ENCODE data around the gene TENM4.
"Not testable (repeated sequence)": the region's sequence is repeated elsewhere in the genome, so short reads cannot be mapped to it uniquely, and the experiment has no call there.

The TENM4 gene

DNA sequence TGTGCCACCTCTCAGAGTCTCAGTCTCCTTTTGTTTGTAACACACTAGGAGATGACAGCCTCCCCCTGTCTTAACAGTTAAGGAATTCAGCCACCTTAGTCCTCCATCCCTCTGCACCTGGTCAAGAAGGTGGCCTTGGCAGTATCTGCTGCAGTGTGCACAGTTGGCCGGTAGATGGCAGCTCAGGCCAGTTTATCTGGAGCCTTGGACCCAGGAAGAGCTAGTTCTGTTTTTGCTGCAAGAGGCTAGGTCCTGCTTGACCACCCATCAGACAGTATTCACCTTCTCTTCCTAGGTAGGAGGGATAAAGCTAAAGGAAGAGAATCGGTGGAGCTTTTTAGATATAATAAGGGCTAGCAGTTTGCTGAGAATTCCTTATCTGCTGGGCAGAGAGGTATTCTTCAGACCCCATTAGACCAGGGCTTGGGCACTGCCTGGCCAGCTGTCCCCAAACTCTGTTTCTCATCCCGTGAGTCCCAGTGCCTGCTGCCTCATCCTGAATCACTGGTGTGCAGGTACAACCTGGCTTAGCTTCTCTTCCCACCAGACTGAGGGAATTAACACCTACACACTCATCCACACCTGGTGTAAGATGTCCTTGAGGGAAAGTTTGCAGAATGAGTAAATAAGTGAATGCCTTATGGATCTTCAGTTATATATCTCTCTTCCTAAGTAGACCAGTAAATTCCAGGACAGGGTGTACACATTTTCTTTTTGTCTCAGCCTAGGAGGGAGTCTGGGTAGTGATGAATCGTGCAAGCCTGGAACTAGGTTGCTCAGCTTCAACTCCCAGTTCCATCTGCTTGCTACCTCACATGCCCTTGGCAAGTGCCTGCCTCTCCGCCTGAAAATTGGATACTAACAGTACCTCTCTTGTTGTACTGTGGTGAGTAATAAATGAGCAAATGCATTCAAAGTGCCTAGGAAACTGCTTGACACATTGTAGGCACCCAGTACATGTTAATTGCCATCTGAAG, 795.3 kb downstream of the TENM4 start:
- DNase-seq, result peak; percentile 80

DNA sequence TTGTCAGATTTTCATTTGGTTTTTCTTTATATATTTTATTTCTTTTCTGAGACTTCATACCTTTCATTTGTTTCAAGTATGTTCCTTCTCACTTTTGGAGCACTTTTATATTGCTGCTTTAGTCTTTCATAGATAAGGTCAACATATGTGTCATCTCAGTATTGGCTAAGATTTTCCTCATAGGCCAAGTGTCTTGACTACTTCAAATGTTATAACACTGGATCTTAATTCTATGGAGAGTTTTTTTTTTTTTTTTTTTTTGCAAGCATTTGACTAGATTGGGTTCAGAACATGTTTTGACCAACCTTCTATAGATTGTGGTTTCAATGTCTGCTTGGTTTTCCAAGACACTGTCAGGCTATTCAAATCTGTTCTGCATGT, 797.2 kb downstream of the TENM4 start:
- no peak for DNase-seq

DNA sequence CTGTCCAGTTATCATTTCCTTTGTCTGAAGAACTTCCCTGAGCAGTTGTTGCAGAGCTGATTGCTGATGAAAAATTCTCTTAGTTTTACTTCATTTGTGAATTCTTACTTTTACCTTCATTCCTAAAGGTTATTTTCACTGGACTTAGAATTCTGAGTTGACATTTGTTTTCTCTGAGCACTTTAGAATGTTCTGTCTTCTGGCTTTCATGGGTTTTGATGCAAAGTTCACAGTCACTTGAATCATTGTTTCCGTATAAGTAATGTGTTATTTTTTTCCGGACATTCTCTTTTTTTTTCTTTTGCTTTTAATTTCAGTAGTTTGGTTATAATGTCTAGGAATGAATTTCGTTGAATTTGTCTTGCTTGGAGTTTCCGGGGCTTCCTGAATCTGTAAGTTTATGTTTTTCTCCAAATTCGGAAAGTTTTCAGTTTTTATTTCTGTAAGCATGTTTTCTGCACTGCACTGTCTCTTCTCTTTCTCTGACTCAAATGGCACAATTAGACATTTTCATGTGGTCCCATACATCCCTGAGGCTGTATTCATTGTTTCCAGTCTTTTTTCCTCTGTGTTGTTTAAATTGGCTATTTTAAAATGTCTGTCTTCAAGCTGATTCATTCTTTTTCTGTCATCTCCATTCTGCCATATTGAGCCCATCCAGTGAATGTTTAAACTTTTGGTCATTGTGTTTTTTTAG, 797.7 kb downstream of the TENM4 start:
- no peak for DNase-seq

DNA sequence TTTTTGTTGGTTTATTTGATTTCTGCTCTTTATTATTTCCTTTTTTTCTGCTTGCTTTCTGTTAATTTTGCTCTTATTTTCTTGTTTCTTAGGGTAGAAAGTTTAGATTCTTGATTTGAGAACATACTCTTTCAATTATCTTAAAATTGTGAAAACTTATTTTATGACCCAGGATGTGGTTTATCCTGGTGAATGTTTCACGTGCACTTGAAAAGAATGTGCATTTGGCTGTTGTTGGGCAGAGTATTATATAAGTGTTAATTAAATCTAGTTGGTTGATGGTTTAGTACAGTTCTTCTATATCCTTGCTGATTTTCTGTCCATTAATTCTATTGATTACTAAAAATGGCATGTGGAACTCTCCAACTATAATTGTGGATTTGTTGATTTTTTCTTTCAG, 799.3 kb downstream of the TENM4 start:
- no peak for DNase-seq

DNA sequence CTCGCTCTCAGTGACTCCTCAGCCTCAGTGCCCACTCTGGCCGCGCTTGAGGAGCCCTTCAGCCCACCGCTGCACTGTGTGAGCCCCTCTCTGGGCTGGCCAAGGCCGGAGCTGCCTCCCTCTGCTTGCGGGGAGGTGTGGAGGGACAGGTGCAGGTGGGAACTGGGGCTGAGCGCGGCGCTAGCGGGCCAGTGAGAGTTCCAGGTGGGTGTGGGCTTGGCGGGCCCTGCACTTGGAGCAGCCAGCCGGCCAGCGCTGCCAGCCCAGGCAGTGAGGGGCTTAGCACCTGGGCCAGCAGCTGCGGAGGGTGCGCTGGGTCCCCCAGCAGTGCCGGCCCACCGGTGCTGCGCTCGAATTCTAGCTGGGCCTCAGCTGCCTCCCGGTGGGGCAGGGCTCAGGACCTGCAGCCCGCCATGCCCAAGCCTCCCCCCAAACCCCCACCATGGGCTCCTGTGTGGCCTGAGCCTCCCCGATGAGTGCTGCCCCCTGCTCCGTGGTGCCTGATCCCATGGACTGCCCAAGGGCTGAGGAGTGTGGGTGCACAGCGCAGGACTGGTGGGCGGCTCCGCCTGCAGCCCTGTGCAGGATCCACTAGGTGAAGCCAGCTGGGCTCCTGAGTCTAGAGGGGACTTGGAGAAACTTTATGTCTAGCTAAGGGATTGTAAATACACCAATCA, 802.0 kb downstream of the TENM4 start:
- DNase-seq, result no peak

DNA sequence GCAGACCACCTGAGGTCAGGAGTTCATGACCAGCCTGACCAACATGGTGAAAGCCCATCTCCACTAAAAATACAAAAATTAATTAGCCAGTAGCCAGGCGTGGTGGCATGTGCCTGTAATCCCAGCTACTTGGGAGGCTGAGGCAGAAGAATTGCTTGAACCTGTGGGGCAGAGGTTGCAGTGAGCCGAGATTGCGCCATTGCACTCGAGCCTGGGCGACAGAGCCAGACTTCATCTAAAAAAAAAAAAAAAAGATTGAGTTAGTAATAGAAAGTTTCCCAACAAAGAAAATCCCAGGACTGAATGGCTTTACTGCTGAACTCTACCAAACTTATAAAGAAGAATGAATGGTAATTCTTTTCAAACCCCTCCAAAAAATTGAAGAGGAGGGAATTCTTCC, 803.3 kb downstream of the TENM4 start:
- DNase-seq, result not testable (repeated sequence)

DNA sequence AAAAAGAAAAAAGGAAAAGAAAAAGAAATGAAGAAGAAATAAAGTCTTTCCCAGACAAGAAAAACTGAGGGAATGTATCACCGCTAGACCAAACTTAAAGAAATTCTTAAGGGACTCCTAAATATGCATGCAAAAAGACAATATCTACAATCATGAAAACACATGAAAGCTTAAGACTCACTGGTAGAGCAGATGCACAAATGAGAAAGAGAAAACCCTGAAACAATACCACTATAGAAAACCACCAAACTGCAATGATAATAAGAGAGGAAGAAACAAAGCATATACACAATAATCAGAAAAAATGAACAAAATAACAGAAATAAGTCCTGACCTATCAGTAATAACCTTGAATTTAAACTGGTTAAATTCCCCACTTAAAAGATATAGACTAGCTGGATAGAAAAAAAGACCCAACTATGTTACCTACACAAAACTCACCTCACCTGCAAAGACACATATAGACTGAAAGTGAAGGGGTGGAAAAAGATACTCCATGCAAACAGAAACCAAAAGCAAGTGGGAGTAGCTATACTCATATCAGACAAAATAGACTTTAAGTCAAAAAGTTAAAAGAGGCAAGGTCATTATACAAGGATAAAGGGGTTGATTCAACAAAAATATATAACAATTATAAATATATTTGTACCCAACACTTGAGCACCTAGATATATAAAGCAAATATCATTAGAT, 804.9 kb downstream of the TENM4 start:
- DNase-seq, result no peak

DNA sequence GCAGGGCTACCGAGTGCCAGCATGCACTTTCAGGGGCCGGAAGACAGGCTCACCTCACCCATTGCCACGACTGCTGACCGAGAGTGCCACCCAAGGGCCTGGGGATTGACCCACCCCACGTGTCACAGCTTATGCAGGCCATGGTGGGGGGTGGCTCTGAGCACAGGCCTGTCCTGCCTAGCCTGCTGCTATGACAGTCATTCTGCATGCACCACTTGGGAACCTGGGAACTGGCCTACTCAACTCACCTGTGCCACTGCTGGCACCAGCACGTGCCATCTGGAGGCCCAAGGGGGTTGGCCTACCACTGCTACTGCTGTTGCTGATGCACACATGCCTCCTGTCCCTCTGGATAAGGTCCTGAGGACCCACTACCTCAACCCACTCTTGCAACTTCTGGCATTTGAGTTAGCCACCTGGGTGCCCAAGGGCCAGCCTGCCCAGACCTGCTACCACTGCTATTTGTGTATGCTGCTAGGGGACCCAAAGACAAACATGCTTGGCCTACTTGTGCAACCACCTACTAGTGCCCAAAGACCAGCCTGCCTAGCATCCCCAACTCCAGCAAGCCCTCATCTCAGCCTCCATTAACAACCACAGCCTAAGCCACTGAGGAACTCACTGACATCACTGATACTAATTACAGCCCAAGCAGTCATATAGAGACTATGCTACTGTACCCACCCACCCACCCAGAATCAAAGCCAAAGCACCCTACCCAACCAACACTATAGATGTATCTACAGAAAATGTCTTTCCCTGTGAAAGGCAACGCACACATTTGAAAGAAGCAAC, 807.1 kb downstream of the TENM4 start:
- DNase-seq, result no peak

DNA sequence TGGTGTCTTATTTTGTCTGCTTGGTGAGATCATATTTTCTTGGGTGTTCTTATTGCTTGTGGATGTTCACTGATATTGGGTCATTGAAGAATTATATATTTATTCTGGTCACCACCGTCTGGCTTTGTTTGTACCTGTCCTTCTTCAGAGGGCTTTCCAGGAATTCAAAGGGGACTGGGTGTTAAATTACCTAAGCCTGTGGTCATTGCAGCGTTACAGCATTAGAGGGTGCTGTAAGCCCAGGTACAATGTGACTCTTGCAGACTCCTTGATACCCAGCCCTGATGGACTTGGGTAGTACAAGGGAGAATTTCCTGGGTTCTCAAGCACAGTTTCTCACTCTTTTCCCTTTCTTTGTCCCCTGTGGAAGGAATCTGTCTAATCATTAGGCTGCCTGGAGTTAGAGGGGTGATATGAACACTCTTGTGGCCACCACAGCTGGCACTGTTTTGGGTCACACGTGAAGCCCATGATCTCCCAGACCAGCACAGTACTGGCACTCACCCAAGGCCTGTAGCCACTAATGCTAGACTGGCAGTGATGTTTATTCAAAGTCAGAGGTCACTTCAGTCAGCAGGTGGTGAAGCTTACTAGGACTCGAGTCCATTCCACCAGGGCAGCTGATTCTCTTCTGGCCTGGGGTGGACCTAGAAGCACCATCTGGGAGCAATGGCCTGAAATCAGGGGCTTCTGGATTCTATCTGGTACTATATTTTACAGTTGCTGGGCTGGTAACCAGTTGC, 810.1 kb downstream of the TENM4 start:
- DNase-seq, result no peak

DNA sequence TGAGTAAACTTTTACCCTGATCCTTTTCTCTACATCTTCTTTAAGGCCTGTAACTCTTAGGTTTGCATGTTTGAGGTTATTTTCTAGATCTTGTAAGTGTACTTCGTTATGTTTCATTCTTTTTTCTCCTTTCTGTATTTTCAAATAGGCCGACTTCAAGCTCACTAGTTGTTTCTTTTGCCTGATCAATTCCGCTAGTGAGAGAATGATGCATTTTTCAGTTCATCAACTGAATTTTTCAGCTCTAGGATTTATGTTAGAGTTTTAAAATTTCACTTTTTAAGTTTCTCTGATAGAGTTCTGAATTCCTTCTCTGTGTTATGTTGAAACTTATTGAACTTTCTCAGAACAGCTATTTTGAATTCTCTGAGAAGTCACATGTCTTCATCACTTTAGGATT, 810.7 kb downstream of the TENM4 start:
- DNase-seq, result no peak

DNA sequence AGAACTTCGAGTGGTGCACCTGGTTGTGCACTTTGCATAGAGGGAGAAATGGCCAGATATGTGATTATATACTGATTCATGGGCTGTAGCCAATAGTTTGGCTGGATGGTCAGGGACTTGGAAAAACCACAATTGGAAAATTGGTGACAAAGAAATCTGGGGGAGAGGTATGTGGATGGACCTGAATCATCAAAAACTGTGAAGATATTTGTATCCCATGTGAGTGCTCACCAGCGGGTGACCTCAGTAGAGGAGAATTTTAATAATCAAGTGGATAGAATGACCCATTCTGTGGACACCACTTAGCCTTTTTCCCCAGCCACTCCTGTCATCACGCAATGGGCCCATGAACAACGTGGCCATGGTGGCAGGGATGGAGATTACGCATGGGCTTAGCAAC, 818.2 kb downstream of the TENM4 start:
- no peak for DNase-seq

DNA sequence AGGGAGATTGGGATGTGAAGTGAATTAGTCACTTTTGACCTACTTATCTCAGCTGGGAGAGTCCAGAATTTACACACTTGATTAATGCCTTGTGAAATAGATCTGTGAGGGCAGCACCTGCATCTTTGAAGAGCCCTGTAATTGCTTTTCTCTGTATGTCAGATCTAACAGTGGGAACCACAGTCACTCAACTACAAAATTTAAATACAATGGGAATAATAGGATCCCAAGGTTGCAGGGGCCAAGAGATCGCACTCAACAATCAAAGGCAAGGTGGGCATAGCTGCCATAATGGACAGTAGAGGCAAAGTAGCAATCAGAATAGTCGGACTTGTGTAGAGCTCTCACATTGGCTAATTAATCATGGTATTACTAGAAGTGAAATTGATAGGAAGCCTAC, 820.7 kb downstream of the TENM4 start:
- DNase-seq, result no peak

DNA sequence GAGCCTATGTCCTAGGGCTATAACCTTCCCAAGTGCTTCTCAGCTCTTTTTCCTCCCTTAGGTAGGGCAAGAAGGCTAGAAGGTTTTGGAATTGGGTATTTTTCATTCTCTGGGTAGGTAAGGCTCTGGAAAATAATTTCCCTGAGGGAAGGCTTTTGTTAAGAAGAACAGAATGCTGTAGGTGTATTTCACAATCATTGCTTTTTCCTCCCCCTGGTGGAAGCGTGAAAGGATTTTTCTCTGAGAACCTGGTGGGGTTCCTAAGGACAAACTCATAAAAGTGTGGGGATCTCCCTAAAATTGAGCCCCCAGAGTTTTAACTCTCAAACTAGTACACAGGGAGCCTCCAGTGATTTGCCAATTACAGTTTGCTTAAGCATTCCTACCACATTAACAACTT, 825.1 kb downstream of the TENM4 start:
- no peak for DNase-seq

DNA sequence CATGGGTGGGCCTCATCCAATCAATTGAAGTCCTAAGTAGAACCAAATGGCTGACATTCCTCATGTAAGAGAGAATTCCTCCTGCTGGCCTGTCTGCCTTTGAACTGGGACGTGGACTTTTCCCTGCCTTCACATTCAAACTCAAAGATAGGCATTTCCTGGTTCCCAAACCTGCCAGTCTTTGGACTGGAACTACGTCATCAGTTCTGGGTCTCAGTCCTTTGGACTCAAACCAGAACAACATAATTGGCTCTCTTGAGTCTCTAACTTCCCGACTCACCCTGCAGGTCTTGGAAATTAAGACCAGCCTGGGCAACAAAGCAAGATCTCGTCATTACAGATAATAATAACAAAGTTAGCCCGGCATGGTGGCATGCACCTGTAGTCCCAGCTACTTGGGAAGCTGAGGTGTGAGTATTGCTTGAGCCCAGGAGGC, 827.4 kb downstream of the TENM4 start:
- DNase-seq, result no peak

DNA sequence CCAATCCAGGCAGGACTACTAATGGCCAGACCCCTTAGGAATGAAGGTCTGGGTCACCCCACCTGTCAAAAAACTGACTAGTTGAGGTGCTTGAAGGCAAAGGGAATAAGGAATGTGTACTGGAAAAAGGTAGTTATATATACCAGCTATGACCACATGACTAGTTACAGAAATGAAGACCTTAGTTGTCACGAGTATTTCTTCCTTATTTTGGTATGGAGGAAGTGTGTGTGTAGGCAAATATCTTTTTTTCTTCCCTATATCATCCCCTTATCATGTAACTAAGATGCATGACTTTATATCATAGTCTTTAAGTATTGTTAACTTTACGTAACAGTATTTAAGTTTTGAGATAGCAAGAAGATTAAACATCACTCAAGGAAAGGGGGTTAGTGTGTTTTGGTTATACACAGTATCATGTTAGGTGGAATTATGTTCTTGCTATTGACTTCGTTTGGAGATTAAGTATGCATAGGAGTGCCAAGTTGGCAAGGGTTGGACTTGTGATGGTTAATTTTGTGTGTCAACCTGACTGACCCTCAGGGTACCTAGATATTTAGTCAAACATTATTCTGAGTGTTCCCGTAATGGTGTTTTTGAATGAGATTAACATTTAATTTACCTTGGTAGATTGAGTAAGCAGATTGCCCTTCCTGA, 828.0 kb downstream of the TENM4 start:
- DNase-seq, result no peak

DNA sequence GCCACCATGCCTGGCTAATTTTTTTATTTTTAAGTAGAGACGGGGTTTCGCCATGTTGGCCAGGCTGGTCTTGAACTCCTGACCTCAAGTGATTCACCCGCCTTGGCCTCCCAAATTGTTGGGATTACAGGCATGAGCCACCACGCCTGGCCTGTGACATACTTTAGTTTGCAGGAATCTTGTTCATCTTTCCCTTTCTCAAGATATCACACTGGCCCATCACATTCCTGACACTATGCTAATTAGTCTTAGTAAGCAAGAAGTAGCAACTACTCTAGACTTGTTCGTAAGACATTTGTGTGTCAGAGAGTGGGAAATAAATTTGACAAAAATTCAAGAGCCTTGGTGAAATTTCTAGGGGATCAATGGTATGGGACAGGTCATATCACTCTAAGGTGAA, 831.5 kb downstream of the TENM4 start:
- not testable (repeated sequence) for DNase-seq

DNA sequence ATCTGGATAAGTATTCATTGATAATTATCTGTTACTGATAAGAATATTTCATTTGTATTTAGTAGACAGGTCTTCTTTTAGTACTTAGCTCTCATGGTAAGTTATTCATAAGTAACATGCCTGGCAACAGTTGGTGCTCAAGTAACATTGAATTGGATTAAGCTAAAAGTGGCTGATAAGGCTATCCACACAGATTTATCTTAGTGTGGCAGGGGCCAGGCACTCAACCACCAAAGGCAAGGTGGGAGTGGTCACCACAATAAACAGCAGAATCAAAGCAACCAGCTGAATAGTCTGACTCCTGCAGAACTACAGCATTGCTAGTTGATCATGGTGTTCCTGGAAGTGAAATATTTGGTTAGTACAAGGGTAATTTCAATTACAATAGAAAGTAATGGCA, 833.1 kb downstream of the TENM4 start:
- DNase-seq, result no peak

DNA sequence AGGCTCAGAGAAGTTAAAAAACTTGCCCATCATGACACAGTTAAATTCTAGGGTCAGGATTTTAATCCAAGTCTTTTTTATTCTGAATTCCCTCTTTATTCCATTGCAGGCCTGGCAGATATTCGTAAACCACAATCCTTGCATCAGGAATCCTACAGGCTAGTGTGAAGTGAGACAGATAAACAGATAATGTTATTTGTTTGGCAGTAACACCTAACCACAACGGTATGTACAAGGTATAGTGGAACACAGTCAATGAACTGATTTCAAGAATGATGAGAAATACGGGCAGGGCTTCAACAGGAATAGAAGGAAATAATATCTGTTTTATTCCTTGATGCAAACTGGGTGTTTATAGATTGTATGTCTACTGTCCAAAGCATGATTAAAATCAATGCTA, 834.2 kb downstream of the TENM4 start:
- DNase-seq, result no peak

DNA sequence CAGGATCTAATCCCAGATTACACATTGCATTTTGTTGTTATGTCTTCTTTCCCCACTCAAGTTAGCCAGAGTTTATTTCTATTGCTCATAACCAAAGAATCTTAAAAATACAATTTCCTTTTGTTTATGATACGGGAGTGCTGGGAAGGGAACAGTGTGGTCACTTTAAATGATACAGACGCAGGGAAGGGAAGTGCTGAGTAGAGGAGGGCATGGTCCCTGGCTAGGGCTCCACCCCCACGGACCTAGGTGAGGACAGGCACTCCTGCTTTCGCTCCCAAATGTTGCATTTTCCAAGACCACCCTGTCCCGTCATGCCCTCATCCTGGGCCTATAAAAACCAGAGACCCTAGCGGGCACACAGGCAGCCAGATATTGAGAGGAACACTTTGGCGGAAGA, 835.5 kb downstream of the TENM4 start:
- DNase-seq, result no peak

DNA sequence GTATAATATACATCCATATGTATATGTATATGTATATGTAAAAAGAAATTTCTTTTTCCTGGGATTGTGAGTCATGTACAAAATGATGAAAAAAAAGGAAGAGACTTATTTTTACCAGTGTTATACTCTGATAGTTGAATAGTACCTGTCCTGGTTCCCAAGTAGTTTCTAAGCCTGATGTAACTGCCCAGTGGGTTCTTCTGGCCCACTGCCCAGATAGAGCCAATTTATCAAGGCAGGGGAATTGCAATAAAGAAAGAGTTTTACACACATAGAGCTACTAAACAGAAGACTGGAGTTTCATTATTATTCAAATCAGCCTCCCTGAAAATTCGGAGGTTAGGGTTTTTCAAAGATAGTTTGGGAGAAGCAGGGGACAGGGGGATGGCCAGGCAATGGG, 837.0 kb downstream of the TENM4 start:
- DNase-seq, result no peak
